A549 (cell line): ENCODE measurements around the gene NRG3. TPM values are rescaled to one million over a fixed set of nuclear protein-coding genes. Genes with fewer than 3 reads are reported as not detected.
A peak's percentile ranks its signal among the peaks of the same experiment; 100 is the strongest.

Source experiments
- ATAC-seq, 2 experiments: fragments of 200-7000 bp in 1 of 2; fragments of >200 bp in 1 of 2; cut with Nextera tagmentation in 1 of 2; cut with Tn5 transposase in 1 of 2; 3 replicates each; pipeline versions ENCODE4 v1.8.0 to v1.9.1; 2018 to 2020; ENCODE audit warnings: mild to moderate bottlenecking in 1 of 2, moderate library complexity in 1 of 2
- CTCF ChIA-PET: fragments of 300-600 bp; sonication (Branson Sonifier 250); formaldehyde crosslinking; extraction: SDS; loops from one replicate; lab custom pipeline; 2021; ENCODE audit warnings: antibody characterized with exemption, inconsistent platforms; lab: Yijun Ruan, JAX
- POLR2A ChIA-PET: fragments of 350-600 bp; formaldehyde crosslinking; extraction: SDS; loops from one replicate; lab custom pipeline; 2021; ENCODE audit warnings: antibody characterized with exemption, inconsistent platforms; lab: Yijun Ruan, JAX
- DNase-seq, 2 experiments: peaks; one replicate each; pipeline versions ENCODE4 v3.0.0 to v3.0.0-alpha.2; 2011 to 2016; ENCODE audit warnings: low read depth in 1 of 2, low spot score in 1 of 2
- FAIRE-seq: peaks from 2 replicates; lab custom pipeline; 2011; peaks lifted over from hg19 to GRCh38; lab: Jason Lieb, UNC
- H3K27ac ChIP-seq, 2 experiments: fragments of >200 bp; sonication (Bioruptor Twin); formaldehyde crosslinking; 3 replicates each; pipeline ENCODE4 v1.5.1; 2016 to 2017
- H3K4me1 ChIP-seq: fragments of >200 bp; sonication (Bioruptor Twin); formaldehyde crosslinking; 3 replicates; pipeline ENCODE4 v1.6.1; 2016
- H3K4me2 ChIP-seq: fragments of >200 bp; sonication (Bioruptor Twin); formaldehyde crosslinking; 3 replicates; pipeline ENCODE4 v1.6.1; 2016
- H3K4me3 ChIP-seq: fragments of >200 bp; sonication (Bioruptor Twin); formaldehyde crosslinking; 3 replicates; pipeline ENCODE4 v1.5.1; 2016
- H3K9me3 ChIP-seq: fragments of >200 bp; sonication (Bioruptor Twin); formaldehyde crosslinking; 3 replicates; pipeline ENCODE4 v1.6.1; 2016
- ATOH8 ChIP-seq: fragments of 250-450 bp; sonication (Bioruptor Pico); IDR thresholded peaks from 2 replicates; pipeline ENCODE4 v1.5.0; 2020; ENCODE audit warnings: low read depth, mild to moderate bottlenecking, moderate library complexity
- CBX2 ChIP-seq: fragments of 200-600 bp; sonication (generic); IDR thresholded peaks from 2 replicates; pipeline ENCODE4 v1.6.1; 2016; ENCODE audit warnings: low read depth, mild to moderate bottlenecking, borderline replicate concordance
- CEBPB ChIP-seq, 2 experiments: fragments of >200 bp in 1 of 2; sonication (Bioruptor Twin) in 1 of 2; formaldehyde crosslinking in 1 of 2; IDR thresholded peaks; 2 replicates each; pipeline ENCODE4 v1.6.1; 2012 to 2016
- EHMT2 ChIP-seq: fragments of 200-600 bp; sonication (generic); IDR thresholded peaks from 2 replicates; pipeline ENCODE4 v1.6.1; 2016; ENCODE audit warnings: antibody characterized with exemption, low read depth, mild to moderate bottlenecking, moderate library complexity
- ESRRA ChIP-seq: fragments of 150-350 bp; IDR thresholded peaks from 2 replicates; pipeline ENCODE4 v1.6.1; 2014; ENCODE audit warnings: mild to moderate bottlenecking, low read length, borderline replicate concordance
- GATA3 ChIP-seq: IDR thresholded peaks from 2 replicates; pipeline ENCODE4 v1.6.1; 2012; ENCODE audit warnings: borderline replicate concordance
- HOXB5 ChIP-seq: fragments of 250-450 bp; sonication (Bioruptor Pico); IDR thresholded peaks from 2 replicates; pipeline ENCODE4 v1.5.0; 2020; ENCODE audit warnings: mild to moderate bottlenecking, moderate library complexity
- JUNB ChIP-seq: fragments of >200 bp; sonication (Bioruptor Twin); formaldehyde crosslinking; IDR thresholded peaks from 2 replicates; pipeline ENCODE4 v1.6.1; 2016
- KDM1A ChIP-seq: fragments of 200-600 bp; sonication (generic); IDR thresholded peaks from 2 replicates; pipeline ENCODE4 v1.6.1; 2016; ENCODE audit warnings: low read depth, mild to moderate bottlenecking
- KDM5A ChIP-seq: fragments of 200-600 bp; sonication (generic); IDR thresholded peaks from 2 replicates; pipeline ENCODE4 v1.6.1; 2016; ENCODE audit warnings: antibody characterized with exemption, mild to moderate bottlenecking
- MAFK ChIP-seq: fragments of 450-650 bp; IDR thresholded peaks from 2 replicates; pipeline ENCODE4 v1.6.1; 2014; ENCODE audit not compliant: partially characterized antibody
- MAX ChIP-seq: IDR thresholded peaks from 2 replicates; pipeline ENCODE4 v1.6.1; 2012
- NPAS2 ChIP-seq: fragments of 250-450 bp; sonication (Bioruptor Pico); IDR thresholded peaks from 2 replicates; pipeline ENCODE4 v1.8.0; 2022; ENCODE audit warnings: mild to moderate bottlenecking, moderate library complexity, borderline replicate concordance
- NR3C1 ChIP-seq: fragments of >200 bp; sonication (Bioruptor Twin); formaldehyde crosslinking; IDR thresholded peaks from 3 replicates; pipeline ENCODE4 v1.6.1; 2017
- POLR2AphosphoS2 ChIP-seq: conservative IDR thresholded peaks from 2 replicates; pipeline ENCODE4 v1.6.1; 2012; ENCODE audit warnings: low read length, improper control_type of control experiment, inconsistent platforms
- RCOR1 ChIP-seq: fragments of 150-350 bp; IDR thresholded peaks from 2 replicates; pipeline ENCODE4 v1.6.1; 2014; ENCODE audit warnings: antibody characterized with exemption, low read length, low read depth
- RNF2 ChIP-seq: fragments of 200-600 bp; sonication (generic); IDR thresholded peaks from 2 replicates; pipeline ENCODE4 v1.6.1; 2016; ENCODE audit warnings: low read depth, mild to moderate bottlenecking, antibody characterized with exemption, moderate library complexity, borderline replicate concordance
- ZFP36 ChIP-seq: fragments of 450-650 bp; IDR thresholded peaks from 2 replicates; pipeline ENCODE4 v1.6.1; 2014; ENCODE audit warnings: borderline replicate concordance; ENCODE audit not compliant: partially characterized antibody
- ZNF302 ChIP-seq: fragments of 250-450 bp; sonication (Bioruptor Pico); IDR thresholded peaks from 2 replicates; pipeline ENCODE4 v1.9.0; 2021; ENCODE audit warnings: inconsistent platforms, mild to moderate bottlenecking, moderate library complexity
- WGBS: methylation state at CpG from one replicate; pipeline ENCODE4 v1.1.6; 2017; ENCODE audit errors: missing lambda C conversion rate; 5-methylcytosine and 5-hydroxymethylcytosine counted together
- polyA plus RNA-seq, 4 experiments: library from polyadenylated mRNA; depleted of rRNA in 3 of 4; stranded (reverse); fragments of >200 nt; fragmentation: RNase III in 1 of 4; extraction: RNeasy Plus Mini Kit Qiagen cat#74134 plus additional on column Dnase treatment in 1 of 4; gene quantifications; 2 replicates in 3 of 4; 3 replicates in 1 of 4; pipeline ENCODE4 v1.2.3, GENCODE V29; 2011 to 2017
- TF ChIP-seq, protein P1 (sequence below): fragments of >200 bp; sonication (Bioruptor Twin); formaldehyde crosslinking; IDR thresholded peaks from 3 replicates; pipeline ENCODE4 v1.5.1; 2016

Gene NRG3
- polyA plus RNA-seq, 2 of the 4 experiments (the other 2 are of a cell fraction), result not detected

- Histone ChIP-seq H3K9me3 (no peaks in the 10 kb centered on the region), H3K4me2 (no peak overlapping the region), H3K4me1 (no peaks in the 10 kb centered on the region), H3K27ac (no peak overlapping the region), H3K4me3 (no peak overlapping the region)
- 0% methylated on average over 1 of the region's 1 CpG for WGBS
- no peak for DNase-seq
- ChIA-PET POLR2A (no interaction called here), CTCF (no interaction called here)
- FAIRE-seq, result no peak
- no peak for ATAC-seq
- no peak for TF ChIP-seq NPAS2
- TF ChIP-seq JUNB, result no peak
- TF ChIP-seq POLR2AphosphoS2, result no peak
- no peak for TF ChIP-seq RNF2
- TF ChIP-seq ESRRA, result no peak
- TF ChIP-seq HOXB5, result no peak
- TF ChIP-seq, protein P1, sequence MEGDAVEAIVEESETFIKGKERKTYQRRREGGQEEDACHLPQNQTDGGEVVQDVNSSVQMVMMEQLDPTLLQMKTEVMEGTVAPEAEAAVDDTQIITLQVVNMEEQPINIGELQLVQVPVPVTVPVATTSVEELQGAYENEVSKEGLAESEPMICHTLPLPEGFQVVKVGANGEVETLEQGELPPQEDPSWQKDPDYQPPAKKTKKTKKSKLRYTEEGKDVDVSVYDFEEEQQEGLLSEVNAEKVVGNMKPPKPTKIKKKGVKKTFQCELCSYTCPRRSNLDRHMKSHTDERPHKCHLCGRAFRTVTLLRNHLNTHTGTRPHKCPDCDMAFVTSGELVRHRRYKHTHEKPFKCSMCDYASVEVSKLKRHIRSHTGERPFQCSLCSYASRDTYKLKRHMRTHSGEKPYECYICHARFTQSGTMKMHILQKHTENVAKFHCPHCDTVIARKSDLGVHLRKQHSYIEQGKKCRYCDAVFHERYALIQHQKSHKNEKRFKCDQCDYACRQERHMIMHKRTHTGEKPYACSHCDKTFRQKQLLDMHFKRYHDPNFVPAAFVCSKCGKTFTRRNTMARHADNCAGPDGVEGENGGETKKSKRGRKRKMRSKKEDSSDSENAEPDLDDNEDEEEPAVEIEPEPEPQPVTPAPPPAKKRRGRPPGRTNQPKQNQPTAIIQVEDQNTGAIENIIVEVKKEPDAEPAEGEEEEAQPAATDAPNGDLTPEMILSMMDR, result no peak
- TF ChIP-seq CEBPB (IDR thresholded peaks at IDR 0.05), result no peak
- no peak for TF ChIP-seq KDM1A
- TF ChIP-seq MAFK, result no peak
- no peak for TF ChIP-seq MAX
Observed at GRCh38 chr10:82397854-82398253, 522.9 kb downstream of the NRG3 start.

DNA sequence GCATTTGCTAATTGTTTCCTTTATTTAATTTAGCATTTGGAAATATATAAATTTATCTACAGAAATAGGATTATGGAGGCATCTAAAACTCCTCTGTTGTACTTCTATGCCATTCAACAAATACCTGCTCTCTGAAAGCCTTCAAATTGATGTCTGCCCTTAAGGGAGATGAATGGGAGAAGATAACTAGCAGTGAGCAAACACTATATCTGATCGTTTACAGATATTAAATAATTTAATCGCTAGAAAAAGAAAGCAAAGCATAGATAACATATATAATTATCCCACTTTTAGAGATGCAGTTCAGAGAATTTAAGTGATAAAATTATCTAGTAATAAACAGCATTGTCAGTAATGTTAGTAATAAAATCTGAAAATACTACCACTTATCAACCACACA lies 524.9 kb downstream of the NRG3 start:
- ChIA-PET POLR2A (no interaction called here), CTCF (interaction anchor here (0.7 kb wide), 1 partner anchor 30 kb away, joined by 3 read pairs; no protein-coding TSS in a partner anchor)
- no peak overlapping the region for H3K27ac ChIP-seq
- TF ChIP-seq POLR2AphosphoS2 (no peak), RCOR1 (no peak), EHMT2 (no peak), GATA3 (no peak), CBX2 (no peak), ZNF302 (no peak), RNF2 (no peak), MAX (no peak)
- DNase-seq (no peak), FAIRE-seq (no peak), ATAC-seq (no peak)
- H3K9me3 ChIP-seq, result no peaks in the 10 kb centered on the region
- 34% methylated on average over 2 of the region's 2 CpGs for WGBS
- H3K4me2 ChIP-seq, result no peak overlapping the region
- no peak overlapping the region for H3K4me3 ChIP-seq
- no peaks in the 10 kb centered on the region for H3K4me1 ChIP-seq

DNA sequence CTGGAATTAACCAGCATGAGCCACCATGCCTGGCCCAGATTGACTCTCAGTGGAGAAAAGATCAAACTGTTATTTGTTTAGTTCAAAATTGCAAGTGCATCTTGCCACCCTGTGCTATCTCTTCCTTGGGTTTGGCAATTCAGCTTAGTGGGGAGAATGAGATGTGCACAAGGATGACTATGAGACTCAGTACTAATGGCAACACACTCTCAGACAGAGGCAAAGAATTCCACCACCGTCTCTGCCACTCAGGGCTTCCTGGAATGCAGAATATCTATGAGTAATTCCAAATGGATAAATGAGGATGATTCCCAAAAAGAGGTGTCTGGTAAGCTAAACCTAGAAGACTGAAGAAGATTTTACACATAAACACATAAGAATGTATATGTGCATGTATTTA lies 525.8 kb downstream of the NRG3 start:
- FAIRE-seq, result no peak
- Histone ChIP-seq H3K4me3 (no peak overlapping the region), H3K27ac (no peak overlapping the region), H3K9me3 (no peaks in the 10 kb centered on the region), H3K4me2 (no peak overlapping the region), H3K4me1 (no peaks in the 10 kb centered on the region)
- ChIA-PET CTCF (no interaction called here), POLR2A (no interaction called here)
- no peak for TF ChIP-seq ATOH8
- no peak for TF ChIP-seq NPAS2
- TF ChIP-seq ZFP36, result no peak
- TF ChIP-seq MAX, result no peak
- no peak for TF ChIP-seq KDM5A
- TF ChIP-seq NR3C1, result no peak
- no peak for ATAC-seq
- peak in 1 of 2 experiments; percentile 2 for DNase-seq
- WGBS, result 0% methylated on average over 1 of the region's 1 CpG
